Nephron progenitor cell (in vitro differentiated cells): Measurements from ENCODE around the gene SELENON.

Experiments
- DNase-seq: peaks from one replicate; pipeline ENCODE4 v3.0.0; 2021
- H3K27ac Mint-ChIP-seq: 2 replicates; pipeline ENCODE4 v1.8.0; 2021; ENCODE audit warnings: mild to moderate bottlenecking, moderate library complexity, mixed read lengths
- H3K27me3 Mint-ChIP-seq: 2 replicates; pipeline ENCODE4 v1.8.0; 2021; ENCODE audit warnings: mild to moderate bottlenecking, low read depth, mixed read lengths; ENCODE audit not compliant: poor library complexity
- H3K36me3 Mint-ChIP-seq: 2 replicates; pipeline ENCODE4 v1.8.0; 2021; ENCODE audit warnings: low read depth, mixed read lengths
- H3K4me1 Mint-ChIP-seq: 2 replicates; pipeline ENCODE4 v1.8.0; 2021; ENCODE audit warnings: mixed read lengths
- H3K4me3 Mint-ChIP-seq: 2 replicates; pipeline ENCODE4 v1.8.0; 2021; ENCODE audit warnings: mild to moderate bottlenecking, moderate library complexity, mixed read lengths
- H3K9me3 Mint-ChIP-seq: 2 replicates; pipeline ENCODE4 v1.8.0; 2021; ENCODE audit warnings: mild to moderate bottlenecking, moderate library complexity, mixed read lengths
- CTCF ChIP-seq: fragments of 200-600 bp; sonication (generic); IDR thresholded peaks from 2 replicates; pipeline ENCODE4 v1.5.0; 2021; ENCODE audit warnings: antibody characterized with exemption

Gene SELENON

GRCh38 chr1:25793585-25794170 is 6.3 kb upstream of the SELENON start:
- Mint-ChIP-seq H3K27me3 (peaks cover 43% of the 10 kb centered on the region), H3K36me3 (no peaks in the 10 kb centered on the region), H3K27ac (no peak overlapping the region), H3K9me3 (no peaks in the 10 kb centered on the region), H3K4me1 (peaks cover 67% of the 10 kb centered on the region), H3K4me3 (no peak overlapping the region)
- no peak for DNase-seq
- no peak for TF ChIP-seq CTCF

- no peak for DNase-seq
- H3K27ac Mint-ChIP-seq: no peak overlapping the region
- H3K9me3 Mint-ChIP-seq: no peaks in the 10 kb centered on the region
- no peak for TF ChIP-seq CTCF
- H3K4me3 Mint-ChIP-seq: no peak overlapping the region
- H3K36me3 Mint-ChIP-seq: no peaks in the 10 kb centered on the region
- H3K4me1 Mint-ChIP-seq: peaks cover 69% of the 10 kb centered on the region
- H3K27me3 Mint-ChIP-seq: peaks cover 43% of the 10 kb centered on the region
Measured at GRCh38 chr1:25794325-25794724, 5.7 kb upstream of the SELENON start.

GRCh38 chr1:25795211-25795610 is 4.8 kb upstream of the SELENON start:
- H3K9me3 Mint-ChIP-seq: no peaks in the 10 kb centered on the region
- no peak for DNase-seq
- peak overlapping the region; percentile 1 for H3K27ac Mint-ChIP-seq
- TF ChIP-seq CTCF: no peak
- no peaks in the 10 kb centered on the region for H3K36me3 Mint-ChIP-seq
- peaks cover 38% of the 10 kb centered on the region for H3K27me3 Mint-ChIP-seq
- H3K4me3 Mint-ChIP-seq: no peak overlapping the region
- H3K4me1 Mint-ChIP-seq: peaks cover 61% of the 10 kb centered on the region

- no peak for DNase-seq
- peaks cover 41% of the 10 kb centered on the region for H3K27me3 Mint-ChIP-seq
- no peaks in the 10 kb centered on the region for H3K9me3 Mint-ChIP-seq
- H3K36me3 Mint-ChIP-seq: no peaks in the 10 kb centered on the region
- no peak for TF ChIP-seq CTCF
- no peak overlapping the region for H3K27ac Mint-ChIP-seq
- H3K4me1 Mint-ChIP-seq: peaks cover 63% of the 10 kb centered on the region
- H3K4me3 Mint-ChIP-seq: no peak overlapping the region
Measured at GRCh38 chr1:25795946-25796810, 3.8 kb upstream of the SELENON start.

- peaks cover 41% of the 10 kb centered on the region for H3K27me3 Mint-ChIP-seq
- DNase-seq: peak; percentile 92
- peak; percentile 85 for TF ChIP-seq CTCF
- H3K36me3 Mint-ChIP-seq: no peaks in the 10 kb centered on the region
- peaks cover 56% of the 10 kb centered on the region for H3K4me1 Mint-ChIP-seq
- no peak overlapping the region for H3K27ac Mint-ChIP-seq
- no peaks in the 10 kb centered on the region for H3K9me3 Mint-ChIP-seq
- H3K4me3 Mint-ChIP-seq: no peak overlapping the region
Measured at GRCh38 chr1:25796811-25797458, 3.1 kb upstream of the SELENON start.
